ENCODE measurements around the gene MAP2K5.

The MAP2K5 gene

DNA sequence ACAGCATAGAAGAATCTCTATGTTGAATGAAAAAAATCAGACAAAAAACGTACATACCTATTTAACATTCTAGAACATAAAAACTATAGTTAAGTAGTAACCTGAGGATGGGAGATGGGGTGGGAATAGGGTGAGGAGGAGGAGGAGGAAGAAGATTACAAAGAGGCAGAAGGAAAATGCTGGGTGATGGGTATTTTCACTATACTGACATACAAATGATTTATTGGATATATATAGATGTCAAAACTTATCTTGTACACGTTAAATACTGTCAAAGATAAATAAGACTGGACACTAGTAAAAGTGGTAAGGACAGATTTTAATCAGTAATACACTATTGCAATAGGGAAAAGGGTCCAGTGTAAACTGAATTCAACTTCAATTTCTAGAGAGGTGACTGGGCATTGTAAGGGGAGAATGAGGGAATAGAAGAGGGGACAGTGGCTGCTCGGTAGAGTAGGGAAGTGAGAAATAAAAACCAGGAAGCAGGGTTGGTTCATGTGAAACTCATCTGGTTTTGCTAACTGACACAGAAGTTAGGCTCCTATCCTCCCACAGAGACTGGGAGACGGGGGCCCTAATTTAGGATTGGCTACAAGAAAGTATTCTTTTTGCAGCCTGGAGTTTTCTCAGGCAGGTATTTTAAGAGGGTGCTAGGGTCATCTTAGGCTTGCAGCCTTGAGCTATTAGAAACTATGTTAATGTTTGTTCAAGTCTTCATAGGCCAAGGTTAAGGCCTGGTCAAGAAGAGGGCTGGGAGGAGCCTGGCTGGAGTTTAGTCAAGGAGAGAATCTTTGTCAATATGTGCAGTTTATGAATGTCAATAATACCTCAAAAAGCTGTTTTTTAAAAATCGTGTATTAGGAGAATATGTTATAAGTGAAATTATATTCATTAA is 36.6 kb upstream of the MAP2K5 start:
- FAIRE-seq (no peak), DNase-seq (ENCODE audit: insufficient read length, low spot score) (no peak)
- TF ChIP-seq, protein P1, sequence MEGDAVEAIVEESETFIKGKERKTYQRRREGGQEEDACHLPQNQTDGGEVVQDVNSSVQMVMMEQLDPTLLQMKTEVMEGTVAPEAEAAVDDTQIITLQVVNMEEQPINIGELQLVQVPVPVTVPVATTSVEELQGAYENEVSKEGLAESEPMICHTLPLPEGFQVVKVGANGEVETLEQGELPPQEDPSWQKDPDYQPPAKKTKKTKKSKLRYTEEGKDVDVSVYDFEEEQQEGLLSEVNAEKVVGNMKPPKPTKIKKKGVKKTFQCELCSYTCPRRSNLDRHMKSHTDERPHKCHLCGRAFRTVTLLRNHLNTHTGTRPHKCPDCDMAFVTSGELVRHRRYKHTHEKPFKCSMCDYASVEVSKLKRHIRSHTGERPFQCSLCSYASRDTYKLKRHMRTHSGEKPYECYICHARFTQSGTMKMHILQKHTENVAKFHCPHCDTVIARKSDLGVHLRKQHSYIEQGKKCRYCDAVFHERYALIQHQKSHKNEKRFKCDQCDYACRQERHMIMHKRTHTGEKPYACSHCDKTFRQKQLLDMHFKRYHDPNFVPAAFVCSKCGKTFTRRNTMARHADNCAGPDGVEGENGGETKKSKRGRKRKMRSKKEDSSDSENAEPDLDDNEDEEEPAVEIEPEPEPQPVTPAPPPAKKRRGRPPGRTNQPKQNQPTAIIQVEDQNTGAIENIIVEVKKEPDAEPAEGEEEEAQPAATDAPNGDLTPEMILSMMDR (IDR thresholded peaks at IDR 0.05; ENCODE audit: insufficient read depth, missing control alignments) = no peak

DNA sequence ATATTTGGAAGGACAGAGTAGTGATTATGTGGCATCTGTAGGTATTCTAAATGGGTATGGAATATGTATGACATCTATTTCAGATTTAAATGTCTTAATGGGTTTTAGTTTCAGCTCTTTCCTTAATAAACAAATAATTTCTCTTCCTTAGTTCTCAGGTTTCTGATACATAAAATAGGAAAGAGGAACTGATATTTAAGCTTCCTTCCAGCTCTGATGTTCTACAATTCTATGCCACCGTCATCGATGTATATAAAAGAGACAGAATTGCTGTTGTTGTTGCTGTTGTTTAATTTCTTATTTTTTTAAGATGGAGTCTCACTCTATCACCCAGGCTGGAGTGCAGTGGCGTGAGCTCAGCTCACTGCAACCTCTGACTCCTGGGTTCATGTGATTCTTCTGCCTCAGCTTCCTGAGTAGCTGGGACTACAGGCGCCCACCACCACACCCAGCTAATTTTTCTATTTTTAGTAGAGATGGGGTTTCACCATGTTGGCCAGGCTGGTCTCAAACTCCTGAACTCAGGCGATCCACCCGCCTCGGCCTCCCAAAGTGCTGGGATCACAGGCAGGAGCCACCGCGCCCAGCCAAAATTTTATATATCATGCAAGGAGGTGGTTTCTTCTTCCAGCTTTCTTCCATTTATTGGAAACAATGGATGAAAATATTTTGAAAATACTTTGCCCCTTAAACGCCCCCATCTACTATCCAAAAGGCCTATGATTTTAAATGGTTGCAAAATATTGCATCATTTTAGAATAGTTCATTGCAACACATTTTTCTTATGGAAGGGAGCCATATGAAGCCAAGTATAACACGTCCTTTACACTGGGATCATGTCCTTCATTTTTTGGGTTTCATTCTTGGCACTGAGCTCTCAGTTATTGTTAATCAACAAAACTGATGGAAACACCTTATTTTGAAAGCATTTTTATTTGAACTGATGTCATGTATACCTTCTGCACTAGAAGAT is 35.4 kb upstream of the MAP2K5 start:
- DNase-seq (ENCODE audit: insufficient read length, low spot score) = no peak
- FAIRE-seq = no peak

DNA sequence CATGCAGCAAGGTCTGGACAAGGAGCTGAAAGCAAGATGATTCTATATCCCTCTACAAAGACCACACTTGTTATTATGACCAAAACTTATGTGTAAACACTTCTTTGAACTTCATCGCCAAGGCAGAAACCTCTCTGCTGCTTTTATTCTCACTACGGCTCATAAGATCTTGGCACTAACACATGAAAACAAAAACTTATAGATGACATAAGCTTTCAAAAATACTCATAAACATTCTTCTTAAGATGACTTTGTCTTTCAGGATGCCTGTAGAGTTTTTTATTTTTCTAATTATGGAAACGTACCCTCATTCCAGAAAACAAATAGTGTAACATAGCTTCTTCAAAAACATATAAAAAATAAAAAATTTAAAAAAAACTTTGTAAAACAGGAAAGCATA is 34.1 kb upstream of the MAP2K5 start:
- TF ChIP-seq, protein P1 (IDR thresholded peaks at IDR 0.05; ENCODE audit: insufficient read depth, missing control alignments) = no peak
- DNase-seq (ENCODE audit: insufficient read length, low spot score) (no peak), FAIRE-seq (no peak)

More for the DNA sequence above, 35.4 kb upstream of the MAP2K5 start:
- TF ChIP-seq, protein P1 (IDR thresholded peaks at IDR 0.05; ENCODE audit: insufficient read depth, missing control alignments) = no peak

DNA sequence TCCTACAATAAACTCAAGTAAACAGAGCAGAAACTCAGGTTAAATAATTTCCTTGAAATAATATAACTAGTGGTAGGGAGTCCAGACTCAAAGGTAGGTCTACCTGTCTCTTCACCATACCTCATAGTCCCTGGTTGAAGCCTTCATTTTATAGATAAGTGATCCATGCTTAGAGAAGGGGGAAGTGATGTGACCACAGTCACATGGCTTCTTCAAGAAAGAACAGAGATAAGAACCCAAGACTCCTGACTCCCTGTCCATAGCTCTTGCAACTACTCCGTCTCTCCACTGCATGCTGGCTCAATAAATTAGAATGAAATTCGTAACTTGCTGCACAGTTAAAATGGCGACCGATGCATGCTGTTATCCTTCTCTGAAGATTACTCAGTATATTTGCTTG is 32.6 kb upstream of the MAP2K5 start:
- FAIRE-seq (no peak), DNase-seq (ENCODE audit: insufficient read length, low spot score) (no peak)
- TF ChIP-seq, protein P1 (IDR thresholded peaks at IDR 0.05; ENCODE audit: insufficient read depth, missing control alignments) = no peak

DNA sequence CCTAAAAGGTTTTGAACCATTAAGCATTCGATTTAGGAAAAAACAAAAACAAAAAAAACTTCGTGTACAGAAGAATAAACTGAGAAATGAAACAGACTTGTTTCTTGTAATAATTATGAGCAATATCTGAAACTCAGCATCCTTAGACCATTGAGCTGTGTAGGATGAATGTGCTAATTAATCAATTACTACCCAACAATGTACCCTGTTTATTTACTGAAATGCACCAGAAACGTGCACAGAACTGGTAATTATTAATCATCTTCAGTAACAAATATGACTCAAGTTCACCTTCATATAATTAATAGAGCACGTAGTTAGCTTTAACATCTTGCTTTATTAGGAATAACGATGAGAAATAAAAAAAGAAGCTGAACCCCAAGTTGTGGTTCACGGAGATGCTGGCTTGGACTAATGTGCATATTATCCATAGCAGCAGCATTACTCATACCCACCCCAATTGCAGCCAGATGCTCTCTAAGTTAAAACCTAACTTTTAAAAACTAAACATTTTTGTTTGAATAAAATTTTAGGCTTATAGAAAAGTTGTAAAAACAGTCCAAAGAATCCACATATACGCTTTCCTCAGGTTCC is 31.8 kb upstream of the MAP2K5 start:
- DNase-seq (ENCODE audit: insufficient read length, low spot score) (no peak), FAIRE-seq (no peak)
- TF ChIP-seq, protein P1 (IDR thresholded peaks at IDR 0.05; ENCODE audit: insufficient read depth, missing control alignments) = no peak

DNA sequence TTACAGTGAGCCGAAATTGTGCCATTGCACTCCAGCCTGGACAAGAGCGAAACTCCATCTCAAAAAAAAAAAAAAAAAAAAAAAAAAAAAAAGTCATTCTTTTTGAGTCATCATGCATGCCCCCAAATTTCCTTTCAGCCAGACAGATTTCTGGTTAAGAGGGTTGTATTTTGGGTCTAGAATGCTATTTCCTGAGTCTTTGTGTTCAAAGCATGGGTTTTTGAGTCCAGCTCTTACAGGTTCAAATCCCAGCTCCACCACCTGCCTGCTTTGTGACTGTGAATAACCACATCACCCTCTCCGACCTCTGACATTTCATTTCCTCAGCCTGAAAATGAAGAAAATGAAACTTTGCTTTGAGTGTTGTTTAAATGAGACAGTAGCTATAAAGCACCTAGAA is 30.9 kb upstream of the MAP2K5 start:
- no peak for FAIRE-seq
- no peak for DNase-seq (ENCODE audit: insufficient read length, low spot score)
- TF ChIP-seq, protein P1 (IDR thresholded peaks at IDR 0.05; ENCODE audit: insufficient read depth, missing control alignments) = no peak
